Neuronal stem cell (in vitro differentiated cells): Measurements from ENCODE around the gene SLMAP.
A peak's percentile ranks its signal among the peaks of the same experiment; 100 is the strongest.

Experiments used
- DNase-seq: peaks from one replicate; pipeline ENCODE4 v3.0.0-alpha.2; 2013; ENCODE audit warnings: low spot score
- H2AFZ ChIP-seq: one replicate; pipeline ENCODE4 v1.6.1; 2013; ENCODE audit warnings: mild to moderate bottlenecking, low read length, inconsistent platforms
- H2AK5ac ChIP-seq: 2 replicates; pipeline ENCODE4 v1.6.1; 2013; ENCODE audit warnings: low read depth, mild to moderate bottlenecking, inconsistent platforms, low read length, moderate library complexity, mixed read lengths
- H2BK120ac ChIP-seq: 2 replicates; pipeline ENCODE4 v1.6.1; 2013; ENCODE audit warnings: low read depth, mild to moderate bottlenecking, inconsistent platforms, low read length, moderate library complexity, mixed read lengths
- H2BK12ac ChIP-seq: one replicate; pipeline ENCODE4 v1.6.1; 2013; ENCODE audit warnings: low read length, inconsistent platforms
- H2BK15ac ChIP-seq: 2 replicates; pipeline ENCODE4 v1.6.1; 2013; ENCODE audit warnings: mild to moderate bottlenecking, low read length, inconsistent platforms, mixed read lengths
- H2BK5ac ChIP-seq: one replicate; pipeline ENCODE4 v1.6.1; 2013; ENCODE audit warnings: inconsistent platforms, mild to moderate bottlenecking, low read length, moderate library complexity
- H3K14ac ChIP-seq: one replicate; pipeline ENCODE4 v1.6.1; 2013; ENCODE audit warnings: low read length, inconsistent platforms
- H3K18ac ChIP-seq: 2 replicates; pipeline ENCODE4 v1.6.1; 2013; ENCODE audit warnings: low read length, inconsistent platforms
- H3K23ac ChIP-seq: 2 replicates; pipeline ENCODE4 v1.6.1; 2013; ENCODE audit warnings: low read depth, mild to moderate bottlenecking, mixed read lengths, low read length, inconsistent platforms; ENCODE audit not compliant: poor library complexity
- H3K27ac ChIP-seq: replicated peaks from 3 replicates; pipeline ENCODE4 v1.5.1; 2013; ENCODE audit warnings: low read length, inconsistent platforms
- H3K27me3 ChIP-seq, 3 experiments: 2 replicates each; pipeline ENCODE4 v1.6.1; 2013; ENCODE audit warnings: low read length in 3 of 3, mild to moderate bottlenecking in 2 of 3, inconsistent platforms in 1 of 3, low read depth in 1 of 3, mixed read lengths in 1 of 3, moderate library complexity in 1 of 3; ENCODE audit not compliant: control insufficient read depth in 3 of 3, insufficient read depth in 3 of 3
- H3K36me3 ChIP-seq, 2 donors: replicated peaks in 1 of 2; 2 replicates each; pipeline ENCODE4 v1.6.1; 2013; ENCODE audit warnings: low read length in 2 of 2; ENCODE audit not compliant: control insufficient read depth in 2 of 2, insufficient read depth in 2 of 2
- H3K4ac ChIP-seq: 2 replicates; pipeline ENCODE4 v1.6.1; 2013; ENCODE audit warnings: inconsistent platforms, mild to moderate bottlenecking, low read length, moderate library complexity
- H3K4me1 ChIP-seq, 2 donors: 1 replicate in 1 of 2; 2 replicates in 1 of 2; pipeline ENCODE4 v1.6.1; 2013; ENCODE audit warnings: low read length in 2 of 2, low read depth in 1 of 2; ENCODE audit not compliant: control insufficient read depth in 2 of 2, insufficient read depth in 1 of 2
- H3K4me2 ChIP-seq: one replicate; pipeline ENCODE4 v1.6.1; 2013; ENCODE audit warnings: mild to moderate bottlenecking, low read length, inconsistent platforms; ENCODE audit not compliant: insufficient read depth, poor library complexity, severe bottlenecking
- H3K4me3 ChIP-seq, 2 donors: 2 replicates each; pipeline ENCODE4 v1.5.1; 2013; ENCODE audit warnings: low read length in 2 of 2, mild to moderate bottlenecking in 2 of 2, inconsistent platforms in 1 of 2, moderate library complexity in 1 of 2
- H3K79me1 ChIP-seq: one replicate; pipeline ENCODE4 v1.6.1; 2013; ENCODE audit warnings: low read depth, mild to moderate bottlenecking, inconsistent platforms, low read length, moderate library complexity
- H3K9ac ChIP-seq: one replicate; pipeline ENCODE4 v1.6.1; 2013; ENCODE audit warnings: mild to moderate bottlenecking, low read depth, low read length, inconsistent platforms; ENCODE audit not compliant: poor library complexity
- H3K9me3 ChIP-seq, 2 donors: replicated peaks in 1 of 2; 2 replicates each; pipeline versions ENCODE3 to v1.6.1; 2013; ENCODE audit warnings: low read length in 2 of 2, mild to moderate bottlenecking in 2 of 2, inconsistent platforms in 1 of 2, low read depth in 1 of 2, mixed read lengths in 1 of 2, moderate library complexity in 1 of 2; ENCODE audit not compliant: control insufficient read depth in 2 of 2, insufficient read depth in 1 of 2
- H4K8ac ChIP-seq: one replicate; pipeline ENCODE4 v1.6.1; 2013; ENCODE audit warnings: low read depth, mild to moderate bottlenecking, inconsistent platforms, low read length, moderate library complexity
- H4K91ac ChIP-seq: one replicate; pipeline ENCODE4 v1.6.1; 2013; ENCODE audit warnings: low read length, low read depth, mild to moderate bottlenecking, inconsistent platforms; ENCODE audit not compliant: poor library complexity
- WGBS, 2 donors: extraction: QIAGEN DNeasy Blood & Tissue Kit; methylation state at CpG; one replicate each; pipeline ENCODE4 v1.1.7; 2013; ENCODE audit warnings: missing lambda C conversion rate in 2 of 2, mixed read lengths in 1 of 2; ENCODE audit not compliant: insufficient read length in 2 of 2, insufficient replicate concordance in 1 of 2; ENCODE audit errors: extremely low coverage in 2 of 2; 5-methylcytosine and 5-hydroxymethylcytosine counted together

The SLMAP gene

DNA sequence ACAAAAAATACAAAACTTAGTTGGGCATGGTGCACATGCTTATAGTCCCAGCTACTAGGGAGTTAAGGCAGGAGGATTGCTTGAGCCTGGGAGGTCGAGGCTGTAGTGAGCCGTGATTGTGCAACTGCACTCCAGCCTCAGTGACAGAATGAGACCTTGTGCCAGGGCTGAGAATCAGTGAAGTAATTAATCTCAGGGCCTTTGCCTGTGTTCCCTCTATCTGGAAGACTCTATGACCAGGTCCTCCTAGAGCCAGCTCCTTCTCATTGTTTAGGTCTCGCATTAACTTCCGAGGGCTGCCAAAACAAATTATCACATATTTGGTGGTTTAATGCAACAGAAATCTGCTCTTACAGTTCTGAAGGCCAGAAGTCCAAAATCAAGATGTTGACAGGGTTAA lies 210.7 kb downstream of the SLMAP start:
- peaks cover 4 to 8% of the 10 kb centered on the region in 2 donors for H3K4me1 ChIP-seq
- H3K18ac ChIP-seq: no peak overlapping the region
- H2AFZ ChIP-seq: no peak overlapping the region
- no peak for DNase-seq
- H4K91ac ChIP-seq: no peak overlapping the region
- H3K27me3 ChIP-seq: no peaks in the 10 kb centered on the region
- H3K4me3 ChIP-seq: no peak overlapping the region
- H2BK120ac ChIP-seq: no peak overlapping the region
- no peak overlapping the region for H3K9ac ChIP-seq
- H2BK15ac ChIP-seq: no peak overlapping the region
- no peaks in the 10 kb centered on the region for H3K36me3 ChIP-seq
- no peak overlapping the region for H4K8ac ChIP-seq
- WGBS, 2 donors: no CpG with 5 or more reads among the region's 4 CpGs
- H3K27ac ChIP-seq: no peak overlapping the region
- no peak overlapping the region for H2BK12ac ChIP-seq
- no peaks in the 10 kb centered on the region for H3K9me3 ChIP-seq
- no peak overlapping the region for H2AK5ac ChIP-seq
- no peak overlapping the region for H3K4ac ChIP-seq
- H3K4me2 ChIP-seq: no peak overlapping the region
- H3K79me1 ChIP-seq: no peaks in the 10 kb centered on the region
- no peak overlapping the region for H3K23ac ChIP-seq
- no peak overlapping the region for H2BK5ac ChIP-seq
- no peak overlapping the region for H3K14ac ChIP-seq

DNA sequence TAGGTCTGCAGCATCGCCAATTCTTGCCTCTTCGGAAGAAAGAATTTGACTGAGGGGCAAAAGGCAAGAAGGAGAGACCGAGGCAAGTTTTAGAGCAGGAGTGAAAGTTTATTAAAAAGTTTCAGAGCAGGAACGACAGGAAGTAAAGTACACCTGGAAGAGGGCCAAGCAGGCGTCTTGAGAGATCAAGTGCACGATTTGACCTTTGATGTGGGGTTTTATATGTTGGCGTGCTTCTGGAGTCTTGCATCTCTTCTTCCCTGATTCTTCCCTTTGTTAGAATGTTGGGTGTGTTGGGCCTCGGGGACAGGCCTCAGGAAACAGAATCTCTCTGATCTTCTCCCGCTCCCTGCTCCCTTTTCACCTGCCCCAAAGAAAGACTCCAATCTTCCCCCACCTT lies 211.5 kb downstream of the SLMAP start:
- Histone ChIP-seq H2BK15ac (no peak overlapping the region), H3K4me3 (no peak overlapping the region), H4K8ac (no peak overlapping the region), H3K4me2 (no peak overlapping the region), H3K4me1 (peaks cover 4 to 9% of the 10 kb centered on the region in 2 donors), H3K18ac (no peak overlapping the region), H2BK5ac (no peak overlapping the region), H3K36me3 (no peaks in the 10 kb centered on the region), H3K79me1 (no peaks in the 10 kb centered on the region), H3K9me3 (no peaks in the 10 kb centered on the region), H2BK120ac (no peak overlapping the region), H3K14ac (no peak overlapping the region), H3K27me3 (no peaks in the 10 kb centered on the region), H2AK5ac (peak overlapping the region; percentile 27), H3K9ac (no peak overlapping the region), H2BK12ac (no peak overlapping the region), H4K91ac (no peak overlapping the region), H3K23ac (no peak overlapping the region), H2AFZ (no peak overlapping the region), H3K27ac (no peak overlapping the region), H3K4ac (no peak overlapping the region)
- no CpG with 5 or more reads among the region's 9 CpGs for WGBS, 2 donors
- no peak for DNase-seq

DNA sequence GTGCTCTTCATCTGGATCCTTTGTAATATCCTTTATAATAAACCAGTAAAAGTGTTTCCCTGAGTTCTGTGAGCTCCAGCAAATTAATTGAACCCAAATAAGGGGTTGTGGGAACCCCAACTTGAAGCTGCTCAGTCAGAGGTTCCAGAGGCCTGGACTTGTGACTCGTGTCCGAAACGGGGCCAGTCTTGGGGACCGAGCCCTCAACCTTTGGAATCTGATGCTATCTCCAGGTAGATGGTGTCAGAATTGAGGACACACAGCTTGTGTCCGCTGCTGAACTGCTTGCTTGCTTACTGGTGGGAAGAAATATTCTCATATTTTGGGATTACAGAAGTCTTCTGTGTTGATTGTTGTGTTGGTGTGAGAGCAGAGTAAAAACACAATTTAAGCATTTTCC lies 212.4 kb downstream of the SLMAP start:
- peak overlapping the region; percentile 23 for H2AK5ac ChIP-seq
- H3K79me1 ChIP-seq: no peaks in the 10 kb centered on the region
- no peak overlapping the region for H2BK15ac ChIP-seq
- no peak overlapping the region for H3K18ac ChIP-seq
- no peak overlapping the region for H2BK12ac ChIP-seq
- H4K91ac ChIP-seq: no peak overlapping the region
- no peak overlapping the region for H3K4me3 ChIP-seq
- no peak overlapping the region for H2BK120ac ChIP-seq
- H3K27me3 ChIP-seq: no peaks in the 10 kb centered on the region
- no peak for DNase-seq
- no peaks in the 10 kb centered on the region for H3K36me3 ChIP-seq
- no peak overlapping the region for H4K8ac ChIP-seq
- no peak overlapping the region for H2BK5ac ChIP-seq
- no peak overlapping the region for H3K4ac ChIP-seq
- H2AFZ ChIP-seq: no peak overlapping the region
- no peak overlapping the region for H3K27ac ChIP-seq
- peaks cover 4 to 12% of the 10 kb centered on the region in 2 donors for H3K4me1 ChIP-seq
- H3K23ac ChIP-seq: no peak overlapping the region
- H3K14ac ChIP-seq: no peak overlapping the region
- no CpG with 5 or more reads among the region's 5 CpGs for WGBS, 2 donors
- no peak overlapping the region for H3K4me2 ChIP-seq
- H3K9me3 ChIP-seq: no peaks in the 10 kb centered on the region
- H3K9ac ChIP-seq: no peak overlapping the region

DNA sequence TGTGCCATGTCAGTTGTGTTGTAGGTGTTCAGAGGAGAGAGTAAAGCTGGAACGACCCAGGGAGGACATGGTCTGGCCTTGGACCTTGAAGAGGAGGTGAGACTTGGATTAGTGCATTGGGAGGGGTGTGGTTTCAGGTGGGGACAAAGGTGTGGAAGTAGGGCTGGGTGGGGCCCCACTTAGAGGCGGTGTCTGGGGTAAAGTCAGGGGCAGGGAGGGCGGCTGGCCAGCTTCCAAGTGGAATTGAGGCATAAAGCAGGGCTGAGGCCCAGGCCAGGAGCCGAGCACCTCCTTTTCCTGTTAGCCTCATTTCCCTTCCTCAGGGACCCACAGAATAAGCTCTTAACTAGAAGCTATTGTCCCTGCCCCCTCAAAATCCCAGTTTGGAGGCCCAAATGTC lies 215.9 kb downstream of the SLMAP start:
- Histone ChIP-seq H3K23ac (no peak overlapping the region), H2BK120ac (no peak overlapping the region), H3K18ac (peak overlapping the region; percentile 67), H3K9me3 (no peaks in the 10 kb centered on the region), H3K4ac (no peak overlapping the region), H2BK15ac (peak overlapping the region; percentile 27), H3K14ac (no peak overlapping the region), H3K36me3 (no peaks in the 10 kb centered on the region), H3K9ac (no peak overlapping the region), H3K27ac (no peak overlapping the region), H2BK5ac (no peak overlapping the region), H3K4me3 (no peak overlapping the region), H2AK5ac (no peak overlapping the region), H3K79me1 (no peaks in the 10 kb centered on the region), H3K27me3 (no peaks in the 10 kb centered on the region), H2BK12ac (no peak overlapping the region), H2AFZ (peak overlapping the region; percentile 78), H3K4me2 (no peak overlapping the region), H4K8ac (no peak overlapping the region), H4K91ac (no peak overlapping the region), H3K4me1 (peaks cover 4 to 14% of the 10 kb centered on the region in 2 donors)
- DNase-seq: no peak
- WGBS, 2 donors: no CpG with 5 or more reads among the region's 4 CpGs
